ENCODE data around the gene CDH10. TPM values are rescaled to one million over a fixed set of nuclear protein-coding genes. Genes with fewer than 3 reads are reported as not detected.

CDH10 gene
- total and polyA plus RNA-seq, 2 donors (not counting 3 experiments of a cell fraction or from before 2014, with no cell fraction given): 0.07 TPM; not detected in 1

DNA sequence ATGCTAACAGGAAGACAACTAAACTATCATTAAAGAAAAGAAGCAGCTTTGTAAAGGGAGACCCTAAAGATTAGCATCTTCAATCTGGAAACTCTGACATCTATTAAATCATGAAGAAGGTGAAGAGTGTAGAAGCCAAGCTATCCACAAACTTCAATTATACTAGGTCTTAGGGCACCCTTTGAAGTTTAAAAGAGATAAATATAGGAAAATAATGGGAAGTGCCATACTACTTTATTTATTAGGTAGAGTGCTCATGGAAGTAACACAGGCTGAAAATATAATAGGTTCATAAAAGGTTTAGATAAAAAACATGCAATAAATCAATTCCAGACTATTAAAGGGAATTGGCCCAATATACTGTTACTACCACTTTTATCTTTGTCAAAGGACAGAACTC lies 19.9 kb downstream of the CDH10 start:
- CTCF ChIA-PET: no interaction called here
- POLR2A ChIA-PET: no interaction called here

More for the DNA sequence above, 19.9 kb downstream of the CDH10 start:
- Histone ChIP-seq H3K27ac (ENCODE audit: insufficient read depth, low read depth, low read length) (no peak overlapping the region), H3K9me1 (replicated peaks; ENCODE audit: control insufficient read depth, extremely low read depth, insufficient read depth, low read length) (no peaks in the 10 kb centered on the region), H3K27me3 (ENCODE audit: control insufficient read depth in 2 of 2, insufficient read depth in 2 of 2, low read length in 2 of 2) (no peaks in the 10 kb centered on the region), H3K4me3 (replicated peaks in 1 of 3; ENCODE audit: insufficient read depth in 1 of 3, low read depth in 1 of 3, low read length in 3 of 3) (no peak overlapping the region), H4K20me1 (replicated peaks; ENCODE audit: control insufficient read depth, extremely low read depth, insufficient read depth, low read length) (no peaks in the 10 kb centered on the region), H3K79me2 (ENCODE audit: control insufficient read depth, insufficient read depth, low read length) (no peaks in the 10 kb centered on the region), H2AFZ (ENCODE audit: low read depth, low read length) (no peak overlapping the region), H3K4me2 (ENCODE audit: insufficient read depth, low read length) (no peak overlapping the region), H3K36me3 (ENCODE audit: control insufficient read depth in 2 of 2, extremely low read depth in 1 of 2, insufficient read depth in 2 of 2, low read length in 2 of 2) (no peaks in the 10 kb centered on the region), H3K4me1 (ENCODE audit: control insufficient read depth, extremely low read depth, insufficient read depth, low read length) (no peaks in the 10 kb centered on the region), H3K9me3 (replicated peaks; ENCODE audit: control insufficient read depth, insufficient read depth, low read length) (no peaks in the 10 kb centered on the region), H3K9ac (replicated peaks; ENCODE audit: extremely low read depth, insufficient read depth, low read length) (no peak overlapping the region)
- DNase-seq (ENCODE audit: low read depth, low spot score): no peak
- no peak for TF ChIP-seq JUN (IDR thresholded peaks at IDR 0.05; ENCODE audit: borderline replicate concordance, insufficient read depth, insufficient read length, low read depth)
- no peak for TF ChIP-seq GATA2 (IDR thresholded peaks at IDR 0.05; ENCODE audit: insufficient read depth, insufficient read length, low read depth, low read length)
- no peak for TF ChIP-seq EZH2 (IDR thresholded peaks at IDR 0.05; ENCODE audit: borderline replicate concordance, low read depth, low read length, severe bottlenecking)
- no peak for TF ChIP-seq MYC (IDR thresholded peaks at IDR 0.05; ENCODE audit: low read depth, low read length)
- TF ChIP-seq POLR2A (IDR thresholded peaks at IDR 0.05; ENCODE audit: low read depth, low read length): no peak
- no peak for TF ChIP-seq POLR2AphosphoS5 (IDR thresholded peaks at IDR 0.05; ENCODE audit: insufficient read depth, low read depth, low read length)
- TF ChIP-seq, protein P1, sequence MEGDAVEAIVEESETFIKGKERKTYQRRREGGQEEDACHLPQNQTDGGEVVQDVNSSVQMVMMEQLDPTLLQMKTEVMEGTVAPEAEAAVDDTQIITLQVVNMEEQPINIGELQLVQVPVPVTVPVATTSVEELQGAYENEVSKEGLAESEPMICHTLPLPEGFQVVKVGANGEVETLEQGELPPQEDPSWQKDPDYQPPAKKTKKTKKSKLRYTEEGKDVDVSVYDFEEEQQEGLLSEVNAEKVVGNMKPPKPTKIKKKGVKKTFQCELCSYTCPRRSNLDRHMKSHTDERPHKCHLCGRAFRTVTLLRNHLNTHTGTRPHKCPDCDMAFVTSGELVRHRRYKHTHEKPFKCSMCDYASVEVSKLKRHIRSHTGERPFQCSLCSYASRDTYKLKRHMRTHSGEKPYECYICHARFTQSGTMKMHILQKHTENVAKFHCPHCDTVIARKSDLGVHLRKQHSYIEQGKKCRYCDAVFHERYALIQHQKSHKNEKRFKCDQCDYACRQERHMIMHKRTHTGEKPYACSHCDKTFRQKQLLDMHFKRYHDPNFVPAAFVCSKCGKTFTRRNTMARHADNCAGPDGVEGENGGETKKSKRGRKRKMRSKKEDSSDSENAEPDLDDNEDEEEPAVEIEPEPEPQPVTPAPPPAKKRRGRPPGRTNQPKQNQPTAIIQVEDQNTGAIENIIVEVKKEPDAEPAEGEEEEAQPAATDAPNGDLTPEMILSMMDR (IDR thresholded peaks at IDR 0.05; ENCODE audit: extremely low read depth in 1 of 2, insufficient read depth in 1 of 2, low read depth in 1 of 2, low read length in 2 of 2): no peak
- TF ChIP-seq, protein P2, sequence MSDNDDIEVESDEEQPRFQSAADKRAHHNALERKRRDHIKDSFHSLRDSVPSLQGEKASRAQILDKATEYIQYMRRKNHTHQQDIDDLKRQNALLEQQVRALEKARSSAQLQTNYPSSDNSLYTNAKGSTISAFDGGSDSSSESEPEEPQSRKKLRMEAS (IDR thresholded peaks at IDR 0.05; ENCODE audit: insufficient read depth, insufficient read length): no peak
- TF ChIP-seq FOS (IDR thresholded peaks at IDR 0.05; ENCODE audit: borderline replicate concordance, insufficient read depth, low read length): no peak
- BruUV-seq (replicated peaks): no TSS peak
- dilution Hi-C loops (cut with MboI; ENCODE audit: extremely low pct_ligation_motif_present, low sequenced_read_pairs): no loop called here
- FAIRE-seq: no peak
- intact Hi-C loops (cut with micrococcal nuclease): no loop called here
